ENCODE results near the gene NCSTN. TPM values are rescaled to one million over a fixed set of nuclear protein-coding genes. Genes with fewer than 3 reads are reported as not detected.
A peak's percentile ranks its signal among the peaks of the same experiment; 100 is the strongest.

Gene NCSTN
- total RNA-seq, 4 donors from 2014 or later: 34.7 to 173 (median 158) TPM

DNA sequence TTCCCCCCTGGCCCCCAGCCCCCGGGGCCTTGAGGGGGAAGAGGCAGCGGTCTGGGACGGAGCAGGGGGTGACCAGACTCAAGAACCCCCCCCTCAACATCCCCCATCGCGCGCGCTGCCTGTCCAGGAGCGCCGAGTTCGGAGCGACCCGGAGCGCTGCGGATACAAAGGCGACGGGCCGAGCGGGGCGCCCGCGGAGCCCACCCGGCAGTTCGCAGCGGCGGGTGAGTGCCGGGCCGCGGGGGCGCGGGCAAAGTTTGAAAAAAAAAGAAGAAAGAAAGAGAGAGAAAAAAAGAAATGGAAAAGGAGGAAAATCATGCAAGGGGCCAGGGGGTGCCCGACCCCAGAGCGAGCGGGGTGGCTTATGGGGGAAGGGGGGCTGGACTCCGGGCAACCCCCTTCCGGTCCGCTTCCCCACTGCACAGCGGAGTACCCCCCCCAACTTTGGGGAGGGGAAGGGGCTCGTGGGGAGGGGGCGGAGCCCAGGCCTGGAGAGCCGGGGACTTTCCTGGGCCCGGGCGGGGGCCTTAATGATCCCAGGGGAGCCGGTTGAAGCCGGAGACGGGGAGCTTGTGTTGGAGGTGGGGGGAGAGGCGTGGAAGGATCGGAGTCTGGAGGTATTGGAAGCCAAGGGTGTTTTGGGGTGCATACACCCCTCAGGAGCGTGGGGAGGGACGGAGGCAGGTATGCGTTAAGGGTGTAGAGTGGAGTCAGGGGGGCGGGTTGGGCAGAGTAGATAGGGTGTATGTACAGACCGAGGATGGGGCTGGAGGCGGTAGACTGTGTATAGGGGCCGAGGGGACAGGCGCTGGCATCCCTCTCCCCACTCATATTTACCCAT is 57.7 kb downstream of the NCSTN start:
- no peak for DNase-seq
- H3K4me1 ChIP-seq: peaks cover 0 to 21% (median 0%) of the 10 kb centered on the region in 4 donors
- peak overlapping the region; percentile 8 to 59 (median 26) for H3K27ac ChIP-seq
- H3K4me3 ChIP-seq: peak overlapping the region; percentile 39 to 82 (median 58)
- no peaks in the 10 kb centered on the region for H3K36me3 ChIP-seq
- TF ChIP-seq POLR2A (IDR thresholded peaks at IDR 0.05) (no peak), CTCF (IDR thresholded peaks at IDR 0.05) (no peak)
- H3K9me3 ChIP-seq: no peaks in the 10 kb centered on the region
- no peaks in the 10 kb centered on the region for H3K27me3 ChIP-seq

DNA sequence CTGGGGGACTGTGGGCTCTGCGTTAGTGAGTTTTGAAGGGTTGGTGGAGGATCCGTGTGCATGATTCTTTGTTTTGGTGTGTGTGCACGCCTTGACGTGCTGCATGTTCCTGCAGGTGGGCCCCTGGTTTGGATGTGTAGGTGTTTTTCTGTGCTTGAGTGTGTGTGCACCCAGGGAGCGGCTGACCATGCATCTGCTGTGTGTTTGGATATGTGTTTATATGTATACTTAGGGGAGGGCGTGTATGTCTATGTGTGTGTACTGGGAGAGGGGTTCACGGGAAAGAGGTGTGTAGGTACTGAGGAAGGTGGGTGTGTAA is 58.3 kb downstream of the NCSTN start:
- Histone ChIP-seq H3K27me3 (no peaks in the 10 kb centered on the region), H3K36me3 (no peaks in the 10 kb centered on the region), H3K4me1 (peaks cover 0 to 21% (median 0%) of the 10 kb centered on the region in 4 donors), H3K4me3 (peak overlapping the region; percentile 39 to 82 (median 58)), H3K27ac (peak overlapping the region in 1 of 4 donors; percentile 59), H3K9me3 (no peaks in the 10 kb centered on the region)
- no peak for TF ChIP-seq POLR2A (IDR thresholded peaks at IDR 0.05)
- no peak for TF ChIP-seq CTCF (IDR thresholded peaks at IDR 0.05)
- DNase-seq: no peak

GRCh38 chr1:160402001-160402795 is 59.0 kb downstream of the NCSTN start:
- TF ChIP-seq POLR2A (IDR thresholded peaks at IDR 0.05) (no peak), CTCF (IDR thresholded peaks at IDR 0.05) (no peak)
- Histone ChIP-seq H3K4me1 (peaks cover 0 to 21% (median 0%) of the 10 kb centered on the region in 4 donors), H3K9me3 (no peaks in the 10 kb centered on the region), H3K27me3 (no peaks in the 10 kb centered on the region), H3K27ac (no peak overlapping the region), H3K4me3 (peak overlapping the region in 1 of 4 donors; percentile 50), H3K36me3 (no peaks in the 10 kb centered on the region)
- no peak for DNase-seq

DNA sequence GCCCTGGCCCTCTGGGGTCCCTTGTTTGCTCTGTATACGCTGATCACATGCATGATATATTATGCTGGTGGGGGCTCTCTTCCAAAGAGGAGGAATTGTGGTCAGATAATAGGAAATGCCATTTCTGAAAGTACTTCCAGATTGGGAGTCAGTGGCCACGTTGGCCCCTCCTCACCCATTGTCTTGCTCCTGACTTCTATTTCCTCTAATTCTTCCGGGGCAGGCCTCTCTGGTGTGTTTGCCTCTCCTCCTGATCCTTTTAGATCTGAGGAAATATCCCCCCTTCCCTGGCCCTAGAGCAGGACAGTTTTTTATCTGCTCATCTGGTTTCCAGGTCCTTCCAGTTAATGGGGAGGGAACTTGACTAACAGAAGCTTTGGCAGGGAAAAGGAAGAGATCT is 60.1 kb downstream of the NCSTN start:
- Histone ChIP-seq H3K36me3 (no peaks in the 10 kb centered on the region), H3K4me1 (peaks cover 0 to 21% (median 0%) of the 10 kb centered on the region in 4 donors), H3K27me3 (no peaks in the 10 kb centered on the region), H3K4me3 (no peak overlapping the region), H3K9me3 (no peaks in the 10 kb centered on the region), H3K27ac (no peak overlapping the region)
- no peak for DNase-seq
- TF ChIP-seq CTCF (IDR thresholded peaks at IDR 0.05) (no peak), POLR2A (IDR thresholded peaks at IDR 0.05) (no peak)

- TF ChIP-seq POLR2A (IDR thresholded peaks at IDR 0.05) (no peak), CTCF (IDR thresholded peaks at IDR 0.05) (no peak)
- peaks cover 0 to 21% (median 0%) of the 10 kb centered on the region in 4 donors for H3K4me1 ChIP-seq
- DNase-seq: no peak
Observed at GRCh38 chr1:160404094-160404493, 60.9 kb downstream of the NCSTN start.

More at GRCh38 chr1:160404094-160404493, 60.9 kb downstream of the NCSTN start:
- Histone ChIP-seq H3K27ac (no peak overlapping the region), H3K4me3 (no peak overlapping the region), H3K9me3 (no peaks in the 10 kb centered on the region), H3K36me3 (no peaks in the 10 kb centered on the region), H3K27me3 (no peaks in the 10 kb centered on the region)

All from Peyer's patch (tissue), 4 donors.